GM19372 (cell line): ENCODE results near the gene PSMA5.
"Not testable (repeated sequence)": the region's sequence is repeated elsewhere in the genome, so short reads cannot be mapped to it uniquely, and the experiment has no call there.

Source experiments
- ATAC-seq: cut with Tn5 transposase; IDR thresholded peaks from one replicate; pipeline ENCODE4 v1.9.1; 2021; ENCODE audit warnings: mild to moderate bottlenecking, low read depth, moderate library complexity; ENCODE audit not compliant: unreplicated experiment

The PSMA5 gene

DNA sequence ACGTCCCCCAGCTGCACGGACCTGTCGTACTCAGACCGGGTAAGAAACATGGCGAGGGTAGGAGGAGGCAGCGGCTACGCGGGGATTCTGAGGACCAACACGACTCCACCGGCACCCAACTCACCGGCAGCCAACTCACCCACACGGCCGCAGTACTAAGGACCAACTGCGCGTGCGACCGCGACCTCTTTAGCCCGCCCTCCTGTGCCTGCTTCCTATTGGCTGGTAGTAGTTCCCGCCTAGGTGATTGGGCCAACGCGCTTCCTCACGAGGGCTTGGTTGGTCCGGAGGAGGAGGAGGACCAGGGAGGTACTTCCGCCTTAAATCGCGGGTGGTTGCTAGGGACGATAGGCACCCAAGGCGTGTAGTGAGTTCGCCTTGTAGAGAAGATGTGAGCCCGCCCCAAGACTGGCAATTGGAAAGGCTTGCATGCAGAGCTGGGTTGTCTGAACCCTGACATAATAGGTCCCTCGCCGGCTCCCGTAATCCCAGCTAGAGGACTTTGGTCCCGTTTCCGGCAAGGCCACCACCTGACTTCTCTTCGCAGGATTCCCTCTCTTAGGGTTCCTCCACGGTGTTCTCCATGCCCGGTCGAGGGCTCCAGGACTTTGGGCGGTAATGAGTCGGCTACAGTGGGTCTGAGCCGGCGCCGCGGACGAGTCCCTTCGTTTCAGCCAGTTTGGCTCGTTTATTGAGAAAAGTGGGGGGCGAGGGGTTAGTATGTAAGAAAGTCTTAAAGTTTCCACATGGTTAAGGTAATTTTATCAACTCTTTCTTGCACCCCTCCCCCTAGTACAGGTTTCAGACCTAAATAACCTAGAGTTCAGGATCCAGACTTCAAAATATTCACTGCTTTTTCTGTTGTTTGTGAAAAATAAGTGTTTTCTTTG, at the start of gene PSMA5:
TSS of gene PSMA5 (minus strand) at position 168 of the 890 bp plus-strand sequence. CDS start at position 50, 118 bp downstream.
- ATAC-seq: peak; percentile 94

DNA sequence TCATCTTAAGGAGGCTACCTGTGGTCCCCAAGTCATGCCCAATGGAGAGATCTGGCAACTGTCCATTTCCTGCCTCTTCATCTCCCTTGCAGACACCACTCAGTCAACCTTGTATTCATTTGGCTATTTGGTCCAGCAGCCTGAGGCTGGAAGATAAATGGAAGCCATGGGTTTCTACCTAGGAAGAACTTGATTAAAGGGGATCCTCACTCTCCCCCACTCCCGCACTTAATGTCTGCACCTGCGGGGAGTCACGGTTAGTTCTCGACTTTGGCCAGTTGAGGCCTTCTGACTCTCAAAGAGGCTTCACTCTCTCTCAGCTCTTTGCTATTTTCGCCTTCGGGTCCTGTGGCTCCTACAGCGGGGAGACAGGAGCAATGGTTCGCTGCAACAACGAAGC, 49.0 kb upstream of the PSMA5 start:
- ATAC-seq: no peak

DNA sequence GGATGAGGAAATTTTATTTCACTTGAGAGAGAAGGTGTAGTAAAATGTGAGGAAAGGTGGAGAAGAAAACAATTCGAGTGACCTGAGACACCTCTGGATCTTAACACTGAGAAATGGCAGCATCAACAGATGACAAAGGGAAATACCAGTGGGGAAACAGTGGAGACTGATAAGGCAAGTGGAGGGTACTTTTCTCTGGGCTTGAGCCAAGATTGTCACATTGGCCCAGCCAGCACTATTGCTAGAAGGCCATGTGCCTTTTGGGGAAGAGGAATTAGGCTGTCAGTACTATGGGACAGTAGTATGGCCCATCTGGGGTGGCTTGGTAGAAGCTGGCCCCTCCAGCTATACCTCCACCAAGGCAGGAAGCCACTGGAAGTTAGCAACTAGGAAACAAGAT, 48.4 kb upstream of the PSMA5 start:
- no peak for ATAC-seq

DNA sequence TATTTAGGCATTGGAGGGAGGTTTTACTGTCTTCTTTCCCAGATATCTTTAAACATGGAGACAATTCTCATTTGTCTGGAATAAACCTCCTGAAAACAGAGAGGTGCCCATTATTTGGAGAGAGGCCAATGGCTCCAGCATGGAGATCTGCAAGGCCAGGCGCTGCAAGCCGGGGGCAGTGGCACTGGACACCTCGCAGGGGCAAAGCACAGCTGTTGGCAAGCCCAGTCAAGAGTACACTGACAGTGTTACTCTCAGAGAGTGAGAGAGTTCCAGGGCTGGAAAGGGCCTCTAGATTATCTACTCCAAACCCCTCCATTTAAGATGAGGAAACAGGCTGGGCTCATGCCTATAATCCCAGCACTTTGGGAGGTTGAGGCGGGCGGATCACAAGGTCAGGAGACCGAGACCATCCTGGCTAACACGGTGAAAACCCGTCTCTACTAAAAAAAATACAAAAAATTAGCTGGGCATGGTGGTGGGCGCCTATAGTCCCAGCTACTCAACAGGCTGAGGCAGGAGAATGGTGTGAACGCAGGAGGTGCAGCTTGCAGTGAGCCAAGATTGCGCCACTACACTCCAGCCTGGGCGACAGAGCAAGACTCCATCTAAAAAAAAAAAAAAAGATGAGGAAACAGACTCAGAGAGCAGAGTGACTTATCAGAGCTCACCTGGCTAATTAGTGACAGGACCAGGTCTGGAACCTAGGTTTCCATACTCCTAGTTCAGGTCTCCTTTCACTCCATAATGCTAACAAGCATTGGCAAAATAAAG, 47.2 kb upstream of the PSMA5 start:
- not testable (repeated sequence) for ATAC-seq

DNA sequence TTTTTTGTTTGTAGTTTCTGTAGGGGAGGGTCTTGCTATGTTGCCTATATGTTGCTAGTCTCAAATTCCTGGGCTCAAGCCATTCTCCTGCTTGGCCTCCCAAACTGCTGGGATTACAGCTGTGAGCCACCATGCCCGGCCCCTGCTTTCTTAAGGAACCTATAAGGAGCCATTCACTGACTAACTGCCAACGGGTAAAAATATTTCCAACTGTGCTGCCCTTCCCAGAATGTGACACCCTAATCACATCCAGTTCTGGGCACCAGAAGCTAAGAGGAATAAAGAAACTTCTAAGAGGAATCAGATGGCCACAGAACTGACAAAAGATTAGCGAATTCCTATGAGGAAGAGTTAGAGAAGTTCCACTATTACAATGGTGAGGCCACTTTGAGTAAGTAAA, 46.5 kb upstream of the PSMA5 start:
- no peak for ATAC-seq

DNA sequence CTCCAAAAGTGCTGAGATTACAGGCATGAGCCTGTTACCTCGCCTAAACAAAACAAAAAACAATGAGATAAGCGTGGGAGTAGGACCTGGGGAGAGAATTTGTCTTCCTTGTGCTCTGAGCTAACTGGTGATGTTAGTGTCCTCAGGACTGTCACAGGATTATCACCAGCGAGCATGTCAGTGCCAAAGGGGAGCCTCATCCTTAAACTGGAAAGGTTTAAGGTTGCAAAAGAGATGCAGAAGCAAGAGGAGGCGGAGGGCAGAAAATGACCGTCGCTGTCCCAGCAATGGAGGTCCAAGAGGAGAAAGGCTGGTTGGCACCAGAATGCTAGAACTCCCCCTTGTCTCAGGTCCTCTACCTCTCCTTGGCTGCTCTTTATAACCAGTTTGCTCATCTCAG, 44.0 kb upstream of the PSMA5 start:
- ATAC-seq: no peak

DNA sequence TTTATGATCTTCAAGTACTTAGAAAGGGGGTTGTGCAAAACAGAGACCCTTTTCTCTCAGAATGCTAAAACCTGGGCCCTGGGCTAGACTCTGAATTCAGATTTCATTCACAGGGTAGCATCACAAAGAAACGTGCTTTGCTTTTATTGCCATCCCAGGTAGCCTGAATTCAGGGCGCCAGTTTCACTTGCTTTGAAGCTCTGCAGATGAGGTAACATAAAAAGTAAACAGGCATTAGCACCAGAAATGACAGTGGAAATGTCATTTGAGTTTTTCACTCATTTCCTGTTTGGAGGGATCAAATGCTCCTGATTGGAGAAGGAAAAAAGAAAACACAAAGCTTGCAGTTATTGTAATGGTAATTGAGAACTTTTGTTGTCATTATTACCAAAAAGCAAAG, 42.7 kb upstream of the PSMA5 start:
- ATAC-seq: no peak

DNA sequence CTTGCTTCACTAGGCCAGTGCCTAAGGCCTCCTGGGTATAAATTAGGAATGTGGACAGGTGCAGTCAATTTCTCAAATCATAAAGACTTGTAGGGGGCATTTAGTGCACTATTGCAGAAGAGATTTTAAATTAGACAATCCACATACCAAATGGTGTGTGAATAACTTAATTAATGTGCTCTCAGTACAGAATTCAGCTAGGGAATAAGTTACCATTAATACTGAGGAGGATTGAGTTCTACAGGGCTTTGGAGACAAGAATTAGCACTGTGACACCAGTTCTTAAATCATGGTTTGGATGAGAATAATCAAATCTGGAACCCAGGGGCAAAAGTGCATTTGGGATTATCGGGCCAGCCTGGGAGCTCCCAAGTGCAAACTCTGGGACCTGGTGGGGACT, 41.8 kb upstream of the PSMA5 start:
- ATAC-seq: no peak

DNA sequence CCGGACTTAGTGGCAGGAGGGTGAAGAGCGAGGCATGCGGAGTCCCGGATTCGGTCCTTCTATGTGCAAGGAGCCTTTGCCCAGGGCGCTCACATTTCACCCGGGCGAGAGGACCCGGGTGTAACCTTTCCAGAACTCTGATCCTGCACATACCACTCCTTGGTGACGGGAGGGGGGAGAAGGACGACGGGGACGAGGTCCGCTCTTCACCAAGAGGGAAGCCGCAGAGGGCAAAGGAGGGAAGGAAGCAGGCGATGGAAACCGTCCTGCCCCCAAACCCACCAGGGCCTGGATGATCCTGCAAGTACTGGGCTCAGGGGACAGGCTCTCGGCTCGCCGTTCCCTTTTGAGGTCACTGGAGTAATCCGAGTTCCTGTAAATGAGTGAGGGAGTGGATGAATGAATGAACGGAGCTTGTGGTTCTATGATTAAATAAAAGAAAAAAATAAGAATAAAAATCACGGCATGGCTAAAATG, 41.1 kb upstream of the PSMA5 start:
- ATAC-seq: no peak

DNA sequence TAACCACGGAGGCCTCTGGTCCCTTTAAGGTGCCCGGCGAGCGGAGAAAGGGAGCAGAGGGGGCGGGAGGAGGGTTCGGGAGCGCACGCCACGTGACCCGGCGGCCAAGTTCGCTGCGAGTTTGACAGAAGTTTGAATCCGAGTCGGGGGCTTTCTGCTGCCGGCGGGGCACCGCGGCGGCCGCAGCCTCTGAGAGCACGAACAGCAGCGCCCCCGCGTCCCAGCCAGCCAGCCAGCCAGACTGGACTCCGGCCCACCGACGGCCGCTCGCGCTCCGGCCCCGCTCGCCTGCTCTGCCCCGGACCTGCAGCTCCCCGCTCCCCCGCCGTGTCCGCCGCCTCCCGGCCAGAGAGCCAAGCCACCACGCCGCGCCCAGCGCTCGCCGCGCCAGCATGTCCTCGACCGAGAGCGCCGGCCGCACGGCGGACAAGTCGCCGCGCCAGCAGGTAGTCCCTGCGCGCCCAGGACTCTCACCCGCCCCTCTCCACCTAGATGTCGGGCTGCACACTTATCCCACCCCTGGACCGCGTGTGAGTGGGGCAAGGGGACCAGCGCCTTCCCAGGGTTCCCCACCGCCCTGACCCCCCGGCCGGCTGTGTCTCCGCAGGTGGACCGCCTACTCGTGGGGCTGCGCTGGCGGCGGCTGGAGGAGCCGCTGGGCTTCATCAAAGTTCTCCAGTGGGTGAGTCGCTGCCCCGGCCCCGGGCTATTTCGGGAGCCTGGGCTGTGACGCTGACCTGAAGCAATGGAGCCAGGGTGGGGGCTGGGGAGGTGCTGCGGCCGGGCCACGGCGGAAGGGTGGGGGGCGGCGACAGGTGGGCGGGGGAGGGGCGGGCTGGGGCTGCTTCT, 40.4 kb upstream of the PSMA5 start, which contains the start of gene SYPL2:
TSS of gene SYPL2 (plus strand) at position 95 of the 849 bp plus-strand sequence. CDS start at position 393, 298 bp downstream.
- no peak for ATAC-seq

DNA sequence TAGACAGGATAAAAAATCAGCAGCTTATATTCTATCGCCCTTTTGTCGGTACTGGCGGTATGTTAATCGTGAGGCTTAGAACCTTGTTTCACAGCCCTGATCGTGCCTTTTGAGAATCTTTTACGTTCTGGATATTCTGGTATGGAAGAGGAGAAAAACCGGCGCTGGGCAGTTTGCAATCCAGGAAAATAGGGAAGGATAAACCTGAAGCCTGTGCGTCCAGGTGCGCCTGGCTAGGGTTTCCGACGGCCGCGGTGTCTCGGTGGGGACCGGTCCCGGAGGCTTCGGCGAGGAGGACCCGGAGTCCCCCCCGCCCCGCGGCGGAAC, 39.8 kb upstream of the PSMA5 start:
- no peak for ATAC-seq

DNA sequence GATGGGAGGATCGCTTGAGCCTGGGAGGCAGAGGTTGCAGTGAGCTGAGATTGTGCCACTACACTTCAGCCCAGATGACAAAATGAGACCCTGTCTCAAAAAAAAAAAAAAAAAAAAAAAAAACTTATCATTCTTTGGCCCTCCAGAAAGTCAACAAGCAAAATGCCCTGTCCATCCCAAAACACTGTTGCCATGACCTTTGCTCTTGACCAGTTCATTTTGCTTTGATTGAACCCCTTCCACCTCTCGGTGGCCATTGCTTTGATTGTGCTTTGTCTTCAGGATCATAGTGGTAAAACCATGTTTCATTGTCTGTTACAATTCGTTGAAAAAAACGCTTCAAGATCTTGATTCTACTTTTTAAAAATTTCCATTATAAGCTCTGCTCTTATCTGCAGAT, 31.6 kb upstream of the PSMA5 start:
- no peak for ATAC-seq

DNA sequence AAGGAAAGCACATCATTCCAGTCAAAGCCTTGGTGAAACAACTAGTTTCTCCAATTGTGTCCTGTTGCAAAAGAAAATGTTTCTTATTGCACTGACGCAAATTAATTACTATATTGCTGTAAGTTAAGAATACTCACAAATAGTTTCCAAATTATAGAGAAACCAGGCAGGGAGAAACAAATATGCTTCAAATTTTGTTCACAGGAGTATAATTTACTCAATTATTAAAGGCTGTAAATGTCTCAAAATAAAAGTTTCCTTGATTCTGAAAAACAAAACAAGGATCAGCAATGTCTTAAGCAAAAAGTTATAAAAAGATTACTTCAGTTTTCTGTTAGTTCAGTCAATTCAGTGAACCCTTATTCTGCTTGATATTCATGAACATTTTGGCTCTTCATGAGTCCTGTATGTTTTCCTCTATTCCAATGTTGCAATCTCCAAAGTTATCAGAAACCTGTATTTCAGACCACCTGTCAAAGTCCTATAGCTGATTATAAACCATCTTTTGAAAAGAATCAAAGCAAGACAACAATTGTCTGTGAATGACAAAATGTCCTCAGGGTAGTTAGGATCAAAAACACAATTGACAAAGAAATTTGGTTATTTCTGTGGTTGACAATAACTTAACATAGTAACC, 28.4 kb upstream of the PSMA5 start:
- no peak for ATAC-seq

DNA sequence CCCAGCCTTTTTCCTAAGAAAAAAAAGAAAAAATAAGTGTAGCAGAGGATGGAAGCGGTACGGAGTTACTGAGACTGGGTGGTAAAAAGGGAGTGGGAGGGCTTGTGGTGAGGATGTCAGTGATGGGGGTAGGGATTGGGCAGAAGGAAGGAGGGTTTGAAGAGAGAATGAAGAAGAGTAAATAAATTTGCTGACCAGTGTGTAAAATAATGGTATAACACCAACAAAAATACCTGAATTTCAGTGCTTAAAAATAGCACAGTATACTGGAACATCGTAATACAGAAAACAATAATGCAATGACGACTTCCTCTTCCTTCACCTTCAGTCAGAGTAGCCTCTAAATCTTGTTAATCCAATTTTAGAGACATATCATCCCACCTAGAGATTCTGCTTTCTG, 21.3 kb upstream of the PSMA5 start:
- no peak for ATAC-seq

DNA sequence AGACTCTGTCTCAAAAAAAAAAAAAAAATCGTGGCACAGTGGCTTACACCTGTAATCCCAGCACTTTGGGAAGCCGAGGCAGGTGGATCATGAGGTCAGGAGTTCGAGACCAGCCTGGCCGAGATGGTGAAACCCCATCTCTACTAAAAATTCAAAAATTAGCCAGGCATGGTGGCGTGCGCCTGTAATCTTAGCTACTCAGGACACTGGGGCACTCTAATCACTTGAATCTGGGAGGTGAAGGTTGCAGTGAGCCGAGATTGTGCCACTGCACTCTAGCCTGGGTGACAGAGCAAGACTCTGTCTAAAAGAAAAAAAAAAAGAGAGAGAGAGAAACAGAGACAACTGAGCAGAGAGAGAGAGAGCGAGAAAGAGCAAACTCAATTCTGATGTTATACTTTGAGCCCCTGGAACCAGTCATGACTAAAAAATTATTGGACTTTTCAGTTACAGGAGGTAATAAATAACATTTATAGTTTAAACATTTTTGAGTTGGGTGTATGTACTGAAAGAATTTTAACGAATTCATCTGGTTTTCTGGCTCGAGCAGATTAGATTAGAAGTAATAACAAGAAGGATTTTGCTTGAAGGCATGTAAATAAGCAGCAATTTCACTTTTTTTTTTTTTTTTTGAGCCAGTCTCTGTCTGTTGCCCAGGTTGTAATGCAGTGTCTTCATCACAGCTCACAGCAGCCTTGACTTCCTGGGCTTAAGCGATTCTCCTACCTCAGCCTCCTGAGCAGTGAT, 19.9 kb upstream of the PSMA5 start:
- not testable (repeated sequence) for ATAC-seq

DNA sequence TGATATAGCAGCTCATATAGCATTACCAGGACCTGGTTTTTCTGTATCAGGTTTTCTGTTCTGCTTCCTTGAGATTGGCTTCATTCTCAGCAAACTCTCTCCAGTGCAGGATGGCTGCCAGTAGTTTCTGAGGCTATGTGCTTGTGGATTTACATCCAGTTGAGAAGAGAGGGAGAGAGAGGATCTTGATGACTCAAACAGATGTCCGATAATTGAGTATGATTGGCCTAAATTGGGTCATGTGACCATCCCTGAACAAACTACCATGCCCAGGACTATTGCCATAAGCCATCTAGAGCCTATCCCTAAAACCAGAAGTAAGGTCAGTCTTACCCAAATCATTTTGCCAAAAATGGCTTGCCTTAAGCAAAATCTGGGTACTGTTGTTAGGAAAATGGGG, 18.1 kb upstream of the PSMA5 start:
- ATAC-seq: no peak

DNA sequence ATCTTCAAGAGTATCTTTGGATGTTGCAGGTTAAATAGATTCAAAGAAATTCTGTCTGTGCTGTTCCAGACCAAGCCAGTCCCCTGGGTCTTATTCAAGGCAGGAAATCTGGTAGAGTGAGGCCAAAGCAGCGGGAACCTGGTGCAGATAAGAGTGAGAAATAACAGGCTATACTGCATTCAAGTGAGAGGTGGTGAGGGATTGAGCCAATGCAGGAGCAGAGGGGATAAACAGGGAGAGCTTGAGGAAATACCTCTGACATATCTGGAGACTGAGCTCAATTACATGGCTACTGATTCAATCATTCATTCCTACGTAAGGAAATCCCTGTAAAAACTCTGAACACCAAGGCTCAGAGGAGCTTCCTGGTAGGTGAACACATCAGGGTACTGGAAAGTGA, 17.2 kb upstream of the PSMA5 start:
- no peak for ATAC-seq

DNA sequence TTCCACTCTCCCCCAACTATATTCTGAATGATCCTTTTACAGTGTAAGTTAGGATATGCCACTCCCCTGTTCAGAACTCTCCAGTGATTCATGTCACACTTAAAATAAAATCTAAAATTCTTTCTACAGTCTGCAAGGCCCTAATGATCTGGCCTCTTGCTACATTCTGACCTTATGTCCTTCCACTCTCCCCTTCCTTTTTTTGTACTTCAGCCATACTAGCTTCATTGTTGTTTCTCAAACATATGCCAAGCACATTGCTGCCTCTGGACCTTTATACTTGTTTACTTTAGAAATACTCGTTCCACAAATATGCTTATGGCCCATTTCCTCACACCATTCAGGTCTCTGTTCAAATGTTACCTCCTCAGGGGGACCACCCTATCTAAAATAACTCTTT, 14.8 kb upstream of the PSMA5 start:
- no peak for ATAC-seq

DNA sequence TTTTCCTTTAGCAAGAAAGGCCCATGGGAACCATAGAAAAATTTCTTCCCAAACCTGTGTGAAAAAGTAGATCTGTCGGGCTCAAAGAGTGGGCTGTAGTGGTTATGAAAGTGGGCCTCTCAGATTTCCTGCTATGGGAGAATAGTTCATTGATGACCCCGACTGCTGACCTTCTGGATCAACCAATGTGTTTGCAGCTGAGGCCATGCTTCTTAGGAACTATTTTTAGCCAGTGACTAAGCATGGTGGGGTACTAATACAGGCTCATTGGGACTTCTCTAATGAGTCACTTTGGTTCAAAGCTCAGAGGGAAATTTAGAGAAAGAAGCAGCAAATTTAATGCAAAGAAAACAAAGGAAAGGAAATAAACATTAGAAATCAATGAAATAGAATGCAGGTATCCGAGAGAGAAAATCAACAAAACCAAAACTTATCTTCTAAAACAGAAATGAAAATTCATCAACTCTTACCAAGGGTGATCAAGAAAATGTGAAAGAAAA, 12.6 kb upstream of the PSMA5 start:
- no peak for ATAC-seq
